ENCODE measurements around the gene CAMKMT.

CAMKMT gene

GRCh38 chr2:44741507-44741906 lies 379.8 kb downstream of the CAMKMT start:
- Mint-ChIP-seq H3K4me1 (no peaks in the 10 kb centered on the region), H3K27me3 (no peaks in the 10 kb centered on the region), H3K27ac (no peak overlapping the region), H3K9me3 (peaks cover 11% of the 10 kb centered on the region), H3K4me3 (no peak overlapping the region), H3K36me3 (no peaks in the 10 kb centered on the region)
- CTCF ChIA-PET: no interaction called here
- DNase-seq: no peak

DNA sequence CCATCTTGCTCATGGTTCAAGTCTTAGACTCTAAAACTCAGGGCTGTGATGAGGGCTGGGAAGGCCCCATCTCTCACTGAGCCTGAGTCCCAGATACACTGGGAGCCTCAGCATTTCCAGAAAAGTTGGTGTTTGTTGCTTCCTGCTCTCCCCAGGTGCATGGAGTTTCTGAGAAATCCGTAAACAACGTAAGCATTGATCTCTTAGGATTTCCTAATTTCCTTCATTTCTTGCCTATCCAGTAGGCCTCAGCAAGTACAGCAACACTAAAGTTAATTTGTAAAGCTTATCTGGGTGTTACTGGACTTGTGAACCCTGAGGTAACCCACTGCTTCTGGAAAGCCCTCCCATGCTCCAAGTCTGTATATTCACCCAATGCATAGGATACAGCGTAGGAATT lies 380.3 kb downstream of the CAMKMT start:
- Mint-ChIP-seq H3K4me3 (no peak overlapping the region), H3K36me3 (no peaks in the 10 kb centered on the region)
- CTCF ChIA-PET: no interaction called here

GRCh38 chr2:44743473-44743872 lies 381.7 kb downstream of the CAMKMT start:
- no peak overlapping the region for H3K4me3 Mint-ChIP-seq

More for the DNA sequence above, 380.3 kb downstream of the CAMKMT start:
- Mint-ChIP-seq H3K27me3 (no peaks in the 10 kb centered on the region), H3K27ac (no peak overlapping the region), H3K4me1 (no peaks in the 10 kb centered on the region), H3K9me3 (peaks cover 6% of the 10 kb centered on the region)
- no peak for DNase-seq

GRCh38 chr2:44744961-44745892 lies 383.5 kb downstream of the CAMKMT start:
- Mint-ChIP-seq H3K9me3 (no peaks in the 10 kb centered on the region), H3K36me3 (no peaks in the 10 kb centered on the region), H3K4me3 (no peak overlapping the region), H3K27me3 (no peaks in the 10 kb centered on the region), H3K4me1 (no peaks in the 10 kb centered on the region), H3K27ac (no peak overlapping the region)
- no peak for DNase-seq
- CTCF ChIA-PET: no interaction called here

More at GRCh38 chr2:44743473-44743872, 381.7 kb downstream of the CAMKMT start:
- DNase-seq: no peak
- H3K9me3 Mint-ChIP-seq: no peaks in the 10 kb centered on the region
- no peaks in the 10 kb centered on the region for H3K4me1 Mint-ChIP-seq
- no peaks in the 10 kb centered on the region for H3K36me3 Mint-ChIP-seq
- CTCF ChIA-PET: no interaction called here
- H3K27ac Mint-ChIP-seq: no peak overlapping the region
- no peaks in the 10 kb centered on the region for H3K27me3 Mint-ChIP-seq

DNA sequence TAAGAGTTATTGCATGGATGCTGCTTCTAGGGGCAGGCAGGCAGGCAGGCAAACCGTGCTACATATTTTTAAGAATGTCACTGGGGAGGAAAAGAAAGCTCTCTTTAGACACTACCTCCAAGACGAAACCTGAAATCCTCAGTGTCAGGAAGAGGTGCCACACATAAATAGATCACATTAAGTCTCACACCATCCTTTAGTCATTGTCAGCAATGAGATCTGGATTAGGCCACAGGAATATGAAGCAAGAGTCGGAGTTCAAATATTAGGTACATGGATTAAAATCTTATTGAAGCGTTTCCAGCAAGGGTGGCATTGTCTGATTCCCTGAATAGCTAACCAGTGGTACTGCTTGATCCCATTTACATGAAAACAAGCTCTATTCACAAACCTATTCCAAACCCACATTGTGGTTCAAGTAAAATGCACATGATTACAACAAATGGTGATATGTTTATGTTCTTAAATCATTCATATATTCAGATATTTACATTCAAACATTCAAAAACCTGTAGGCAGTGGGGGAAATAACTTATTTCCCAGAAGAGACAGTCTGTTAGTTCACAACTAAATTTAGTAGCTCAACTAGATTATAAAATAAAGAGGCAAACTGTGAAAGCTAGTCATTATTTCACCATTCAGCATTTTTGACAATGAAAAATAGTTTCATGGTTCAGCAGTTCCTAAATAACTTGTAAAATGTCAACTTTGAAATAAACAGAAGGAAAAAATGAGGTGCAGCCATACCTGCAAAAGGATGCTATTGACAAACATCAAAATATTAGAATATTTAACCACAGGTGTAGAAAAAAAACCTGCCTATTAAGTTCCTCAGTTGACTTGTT lies 384.4 kb downstream of the CAMKMT start:
- no peaks in the 10 kb centered on the region for H3K9me3 Mint-ChIP-seq
- CTCF ChIA-PET: no interaction called here
- H3K4me1 Mint-ChIP-seq: no peaks in the 10 kb centered on the region
- H3K4me3 Mint-ChIP-seq: no peak overlapping the region
- no peak for DNase-seq
- H3K27ac Mint-ChIP-seq: no peak overlapping the region
- H3K36me3 Mint-ChIP-seq: no peaks in the 10 kb centered on the region
- H3K27me3 Mint-ChIP-seq: no peaks in the 10 kb centered on the region

GRCh38 chr2:44746856-44747615 lies 385.3 kb downstream of the CAMKMT start:
- DNase-seq: no peak
- no peak overlapping the region for H3K27ac Mint-ChIP-seq
- no peak overlapping the region for H3K4me3 Mint-ChIP-seq
- CTCF ChIA-PET: interaction anchor here (0.6 kb wide), 1 partner anchor 235 kb away, joined by 3 read pairs; no protein-coding TSS in a partner anchor
- H3K9me3 Mint-ChIP-seq: no peaks in the 10 kb centered on the region
- no peaks in the 10 kb centered on the region for H3K27me3 Mint-ChIP-seq
- no peaks in the 10 kb centered on the region for H3K36me3 Mint-ChIP-seq
- no peaks in the 10 kb centered on the region for H3K4me1 Mint-ChIP-seq

- Mint-ChIP-seq H3K36me3 (no peaks in the 10 kb centered on the region), H3K4me3 (no peak overlapping the region), H3K27ac (no peak overlapping the region), H3K4me1 (peaks cover 1% of the 10 kb centered on the region), H3K9me3 (no peaks in the 10 kb centered on the region), H3K27me3 (no peaks in the 10 kb centered on the region)
- CTCF ChIA-PET: interaction anchor here (0.6 kb wide), 1 partner anchor 234 kb away, joined by 3 read pairs; no protein-coding TSS in a partner anchor
- no peak for DNase-seq
These were observed 386.0 kb downstream of the CAMKMT start for GRCh38 chr2:44747794-44748193.

- CTCF ChIA-PET: no interaction called here
- Mint-ChIP-seq H3K27ac (no peak overlapping the region), H3K9me3 (no peaks in the 10 kb centered on the region), H3K36me3 (no peaks in the 10 kb centered on the region), H3K4me3 (no peak overlapping the region), H3K4me1 (peaks cover 7% of the 10 kb centered on the region), H3K27me3 (no peaks in the 10 kb centered on the region)
- no peak for DNase-seq
These were observed 390.2 kb downstream of the CAMKMT start for GRCh38 chr2:44751754-44752479.

- CTCF ChIA-PET: no interaction called here
- no peak overlapping the region for H3K27ac Mint-ChIP-seq
- H3K9me3 Mint-ChIP-seq: no peaks in the 10 kb centered on the region
- peaks cover 7% of the 10 kb centered on the region for H3K4me1 Mint-ChIP-seq
- no peak for DNase-seq
- H3K36me3 Mint-ChIP-seq: no peaks in the 10 kb centered on the region
- no peaks in the 10 kb centered on the region for H3K27me3 Mint-ChIP-seq
- no peak overlapping the region for H3K4me3 Mint-ChIP-seq
These were observed 391.0 kb downstream of the CAMKMT start for GRCh38 chr2:44752761-44753160.

DNA sequence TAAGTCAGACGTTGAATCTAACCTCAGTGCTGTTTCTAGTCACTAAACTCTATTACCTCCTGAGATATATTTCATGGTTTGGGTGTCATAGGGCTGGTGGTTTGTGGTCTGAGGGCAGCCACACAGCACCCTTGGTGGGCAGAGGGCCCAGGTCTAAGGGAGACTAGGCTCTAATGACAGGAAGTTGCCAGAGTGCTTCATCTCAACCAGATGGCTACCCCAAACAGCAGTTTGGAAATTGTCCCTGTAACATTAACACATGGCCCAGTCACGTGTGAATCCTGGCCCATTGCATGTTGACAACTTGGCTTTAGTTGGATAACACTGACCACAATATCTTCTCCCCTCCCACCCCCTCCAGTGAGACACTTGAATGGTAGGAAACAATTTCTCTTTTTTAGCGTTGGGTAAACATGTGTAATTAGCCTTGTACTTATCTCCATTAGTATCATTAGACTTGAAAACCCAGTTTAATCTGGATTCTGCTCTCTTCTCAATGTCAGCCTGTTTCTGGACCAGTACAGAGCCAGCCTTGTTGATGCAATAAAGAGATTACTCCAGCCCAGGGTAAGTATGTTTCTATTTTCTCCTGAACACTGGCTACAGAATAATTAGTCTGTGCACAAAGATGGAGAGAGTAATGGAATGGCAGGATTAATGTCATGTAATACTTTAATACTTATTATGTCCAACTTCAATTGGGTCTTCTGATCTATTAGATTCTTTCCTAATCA lies 392.0 kb downstream of the CAMKMT start:
- H3K9me3 Mint-ChIP-seq: no peaks in the 10 kb centered on the region
- H3K36me3 Mint-ChIP-seq: no peaks in the 10 kb centered on the region
- H3K27ac Mint-ChIP-seq: no peak overlapping the region
- peaks cover 7% of the 10 kb centered on the region for H3K4me1 Mint-ChIP-seq
- DNase-seq: peak; percentile 28
- H3K27me3 Mint-ChIP-seq: no peaks in the 10 kb centered on the region
- CTCF ChIA-PET: no interaction called here
- no peak overlapping the region for H3K4me3 Mint-ChIP-seq

- H3K4me1 Mint-ChIP-seq: no peaks in the 10 kb centered on the region
- no peak for DNase-seq
- no peaks in the 10 kb centered on the region for H3K36me3 Mint-ChIP-seq
- CTCF ChIA-PET: no interaction called here
- H3K27ac Mint-ChIP-seq: no peak overlapping the region
- H3K27me3 Mint-ChIP-seq: no peaks in the 10 kb centered on the region
- H3K9me3 Mint-ChIP-seq: no peaks in the 10 kb centered on the region
- no peak overlapping the region for H3K4me3 Mint-ChIP-seq
These were observed 396.8 kb downstream of the CAMKMT start for GRCh38 chr2:44758591-44758990.

GRCh38 chr2:44759823-44760222 lies 398.1 kb downstream of the CAMKMT start:
- CTCF ChIA-PET: no interaction called here
- Mint-ChIP-seq H3K4me1 (no peaks in the 10 kb centered on the region), H3K4me3 (no peak overlapping the region), H3K36me3 (no peaks in the 10 kb centered on the region), H3K9me3 (no peaks in the 10 kb centered on the region), H3K27ac (no peak overlapping the region), H3K27me3 (no peaks in the 10 kb centered on the region)
- DNase-seq: no peak

- Mint-ChIP-seq H3K27ac (no peak overlapping the region), H3K27me3 (peaks cover 9% of the 10 kb centered on the region), H3K36me3 (no peaks in the 10 kb centered on the region), H3K9me3 (no peaks in the 10 kb centered on the region), H3K4me3 (no peak overlapping the region), H3K4me1 (no peaks in the 10 kb centered on the region)
- no peak for DNase-seq
- CTCF ChIA-PET: no interaction called here
These were observed 401.6 kb downstream of the CAMKMT start for GRCh38 chr2:44763275-44763782.
